BE2C (cell line): ENCODE measurements around the gene DEFB112. TPM values are rescaled to one million over a fixed set of nuclear protein-coding genes. Genes with fewer than 3 reads are reported as not detected.

Experiments used
- DNase-seq: peaks from one replicate; pipeline ENCODE4 v3.0.0-alpha.2; 2020
- H3K27me3 ChIP-seq: fragments of 250-450 bp; sonication (Bioruptor Pico); 2 replicates; pipeline ENCODE4 v1.5.1; 2020; ENCODE audit warnings: mild to moderate bottlenecking
- H3K36me3 ChIP-seq: fragments of 250-450 bp; sonication (Bioruptor Pico); 2 replicates; pipeline ENCODE4 v1.5.1; 2020; ENCODE audit warnings: mild to moderate bottlenecking
- H3K4me1 ChIP-seq: fragments of 250-450 bp; sonication (Bioruptor Pico); 2 replicates; pipeline ENCODE4 v1.5.1; 2020
- H3K4me3 ChIP-seq: 2 replicates; pipeline ENCODE4 v1.5.1; 2011; ENCODE audit warnings: low read depth, low read length
- H3K9me3 ChIP-seq: fragments of 250-450 bp; sonication (Bioruptor Pico); 2 replicates; pipeline ENCODE4 v1.5.1; 2020
- CTCF ChIP-seq: IDR thresholded peaks from 2 replicates; pipeline ENCODE4 v1.5.1; 2012; ENCODE audit warnings: mild to moderate bottlenecking, low read depth, low read length
- polyA plus RNA-seq: library from polyadenylated mRNA; unstranded; fragments of >200 nt; gene quantifications from one replicate; pipeline ENCODE4 v1.2.1, GENCODE V29; 2012; ENCODE audit warnings: low read depth, missing spikeins; ENCODE audit not compliant: insufficient read length, insufficient read depth

DEFB112 gene
- polyA plus RNA-seq, result not detected

GRCh38 chr6:50049829-50050228 lies at the start of gene DEFB112:
DEFB112 (minus strand) TSS chr6:50049929; CDS start chr6:50049869, 60 bp downstream.
- no peak for TF ChIP-seq CTCF
- Histone ChIP-seq H3K9me3 (no peaks in the 10 kb centered on the region), H3K4me3 (no peak within 1 kb of the TSS), H3K27me3 (no peaks in the 10 kb centered on the region), H3K36me3 (no peaks in the 10 kb centered on the region), H3K4me1 (no peaks in the 10 kb centered on the region)
- no peak for DNase-seq

GRCh38 chr6:50098641-50098993 lies 48.9 kb upstream of the DEFB112 start:
- Histone ChIP-seq H3K27me3 (peaks cover 3% of the 10 kb centered on the region; the same call in 1 of the 2 replicates), H3K4me1 (no peaks in the 10 kb centered on the region), H3K9me3 (no peaks in the 10 kb centered on the region), H3K36me3 (no peaks in the 10 kb centered on the region), H3K4me3 (no peak overlapping the region)
- no peak for DNase-seq
- no peak for TF ChIP-seq CTCF

- peaks cover 3% of the 10 kb centered on the region; the same call in 1 of the 2 replicates for H3K27me3 ChIP-seq
- H3K4me3 ChIP-seq, result no peak overlapping the region
- H3K9me3 ChIP-seq, result no peaks in the 10 kb centered on the region
- no peak for DNase-seq
- no peaks in the 10 kb centered on the region for H3K36me3 ChIP-seq
- no peaks in the 10 kb centered on the region for H3K4me1 ChIP-seq
- TF ChIP-seq CTCF, result no peak
Measured at GRCh38 chr6:50097966-50098640, 48.4 kb upstream of the DEFB112 start.

- Histone ChIP-seq H3K4me3 (no peak overlapping the region), H3K4me1 (no peaks in the 10 kb centered on the region), H3K9me3 (no peaks in the 10 kb centered on the region), H3K36me3 (no peaks in the 10 kb centered on the region), H3K27me3 (peaks cover 3% of the 10 kb centered on the region; the same call in 1 of the 2 replicates)
- no peak for DNase-seq
- TF ChIP-seq CTCF, result no peak
Measured at GRCh38 chr6:50096296-50096695, 46.6 kb upstream of the DEFB112 start.

GRCh38 chr6:50093938-50094272 lies 44.2 kb upstream of the DEFB112 start:
- no peak for TF ChIP-seq CTCF
- no peak for DNase-seq
- Histone ChIP-seq H3K4me3 (no peak overlapping the region), H3K9me3 (no peaks in the 10 kb centered on the region), H3K36me3 (no peaks in the 10 kb centered on the region), H3K4me1 (no peaks in the 10 kb centered on the region), H3K27me3 (peaks cover 3% of the 10 kb centered on the region; the same call in 1 of the 2 replicates)

- no peak overlapping the region for H3K4me3 ChIP-seq
- DNase-seq, result no peak
- H3K9me3 ChIP-seq, result no peaks in the 10 kb centered on the region
- no peak for TF ChIP-seq CTCF
- H3K4me1 ChIP-seq, result no peaks in the 10 kb centered on the region
- H3K27me3 ChIP-seq, result peaks cover 3% of the 10 kb centered on the region; the same call in 1 of the 2 replicates
- no peaks in the 10 kb centered on the region for H3K36me3 ChIP-seq
Measured at GRCh38 chr6:50093116-50093937, 43.6 kb upstream of the DEFB112 start.
